ENCODE measurements around the gene GALNT2.

GALNT2 gene

DNA sequence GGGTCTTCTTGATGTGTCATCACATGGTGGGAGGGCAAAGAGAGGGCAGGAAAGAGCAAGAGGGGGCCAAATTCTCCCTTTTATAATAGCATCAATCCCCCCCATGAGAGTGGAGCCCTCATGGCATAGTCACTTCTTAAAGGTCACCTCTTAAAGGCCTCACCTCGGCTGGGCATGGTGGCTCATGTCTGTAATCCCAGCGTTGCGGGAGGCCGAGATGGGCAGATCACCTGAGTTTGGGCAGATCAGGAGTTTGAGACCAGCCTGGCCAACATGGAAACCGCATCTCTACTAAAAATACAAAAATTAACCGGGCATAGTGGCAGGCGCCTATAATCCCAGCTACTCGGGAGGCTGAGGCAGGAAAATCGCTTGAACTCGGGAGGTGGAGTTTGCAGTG lies 189.0 kb downstream of the GALNT2 start:
- DNase-seq (ENCODE audit: low read depth) = no peak
- TF ChIP-seq, protein P1, sequence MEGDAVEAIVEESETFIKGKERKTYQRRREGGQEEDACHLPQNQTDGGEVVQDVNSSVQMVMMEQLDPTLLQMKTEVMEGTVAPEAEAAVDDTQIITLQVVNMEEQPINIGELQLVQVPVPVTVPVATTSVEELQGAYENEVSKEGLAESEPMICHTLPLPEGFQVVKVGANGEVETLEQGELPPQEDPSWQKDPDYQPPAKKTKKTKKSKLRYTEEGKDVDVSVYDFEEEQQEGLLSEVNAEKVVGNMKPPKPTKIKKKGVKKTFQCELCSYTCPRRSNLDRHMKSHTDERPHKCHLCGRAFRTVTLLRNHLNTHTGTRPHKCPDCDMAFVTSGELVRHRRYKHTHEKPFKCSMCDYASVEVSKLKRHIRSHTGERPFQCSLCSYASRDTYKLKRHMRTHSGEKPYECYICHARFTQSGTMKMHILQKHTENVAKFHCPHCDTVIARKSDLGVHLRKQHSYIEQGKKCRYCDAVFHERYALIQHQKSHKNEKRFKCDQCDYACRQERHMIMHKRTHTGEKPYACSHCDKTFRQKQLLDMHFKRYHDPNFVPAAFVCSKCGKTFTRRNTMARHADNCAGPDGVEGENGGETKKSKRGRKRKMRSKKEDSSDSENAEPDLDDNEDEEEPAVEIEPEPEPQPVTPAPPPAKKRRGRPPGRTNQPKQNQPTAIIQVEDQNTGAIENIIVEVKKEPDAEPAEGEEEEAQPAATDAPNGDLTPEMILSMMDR (IDR thresholded peaks at IDR 0.05; ENCODE audit: insufficient read depth, low read depth, low read length, missing control alignments) = no peak
- H3K4me3 ChIP-seq (ENCODE audit: low read length) = no peak overlapping the region

DNA sequence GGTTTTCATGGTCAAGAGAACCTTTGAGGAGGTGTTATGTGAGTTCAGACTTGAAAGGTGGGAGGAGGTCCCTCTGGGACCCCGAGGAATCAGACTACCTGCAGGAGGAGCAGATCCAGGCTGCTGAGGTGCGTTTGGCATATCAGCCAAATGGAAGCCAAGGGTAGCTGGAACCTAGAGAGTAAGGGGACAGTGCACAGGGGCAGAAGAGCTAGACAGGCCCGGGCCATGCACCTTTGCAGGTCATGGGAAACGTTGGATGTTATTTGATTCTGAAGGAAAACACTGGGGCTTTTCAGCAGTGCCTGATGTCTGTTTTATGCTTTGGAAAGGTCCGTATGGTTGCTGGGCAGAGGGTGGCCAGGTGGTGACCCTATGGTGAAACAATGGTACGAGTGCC lies 189.9 kb downstream of the GALNT2 start:
- DNase-seq (ENCODE audit: low read depth) = no peak
- no peak overlapping the region for H3K4me3 ChIP-seq (ENCODE audit: low read length)
- TF ChIP-seq, protein P1 (IDR thresholded peaks at IDR 0.05; ENCODE audit: insufficient read depth, low read depth, low read length, missing control alignments) = no peak

DNA sequence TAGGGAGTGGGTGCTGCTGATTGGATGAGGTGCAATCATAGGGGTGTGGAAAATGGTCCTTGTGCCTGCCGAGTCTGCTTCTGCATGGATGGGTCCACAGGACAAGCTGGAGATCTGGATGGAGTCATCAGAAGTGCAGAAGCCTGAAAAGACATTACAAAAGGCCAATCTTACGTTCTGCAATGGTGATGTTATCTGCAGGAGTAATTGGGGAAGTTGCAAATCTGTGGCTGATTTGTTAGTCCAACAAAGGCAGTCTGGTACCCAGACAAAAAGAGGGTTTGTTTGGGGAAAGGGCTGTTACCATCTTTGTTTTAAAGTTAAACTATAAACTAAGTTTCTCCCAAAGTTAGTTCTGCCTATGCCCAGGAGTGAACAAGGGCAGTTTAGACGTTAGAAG lies 192.6 kb downstream of the GALNT2 start:
- TF ChIP-seq, protein P1 (IDR thresholded peaks at IDR 0.05; ENCODE audit: insufficient read depth, low read depth, low read length, missing control alignments) = no peak
- no peak overlapping the region for H3K4me3 ChIP-seq (ENCODE audit: low read length)
- DNase-seq (ENCODE audit: low read depth) = no peak

DNA sequence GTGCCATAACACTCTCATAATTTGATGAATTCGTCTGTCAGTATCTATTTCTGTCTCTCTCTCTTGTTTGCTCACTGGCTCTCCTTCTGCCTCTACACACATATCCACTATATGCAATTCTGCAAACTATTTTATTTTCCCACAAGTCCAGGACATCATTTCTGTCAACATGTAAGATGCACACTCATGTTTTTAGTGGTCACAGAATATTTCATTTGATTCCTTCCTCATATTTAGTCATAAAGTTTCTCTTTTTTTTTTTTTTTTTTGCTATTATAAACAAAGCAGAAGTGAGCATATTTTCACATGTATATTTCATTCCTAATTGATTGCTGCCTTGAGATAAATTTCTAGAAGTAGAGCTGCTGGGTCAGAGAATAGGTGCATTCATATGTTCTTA lies 193.8 kb downstream of the GALNT2 start:
- H3K4me3 ChIP-seq (ENCODE audit: low read length) = no peak overlapping the region
- no peak for DNase-seq (ENCODE audit: low read depth)
- TF ChIP-seq, protein P1 (IDR thresholded peaks at IDR 0.05; ENCODE audit: insufficient read depth, low read depth, low read length, missing control alignments) = no peak

DNA sequence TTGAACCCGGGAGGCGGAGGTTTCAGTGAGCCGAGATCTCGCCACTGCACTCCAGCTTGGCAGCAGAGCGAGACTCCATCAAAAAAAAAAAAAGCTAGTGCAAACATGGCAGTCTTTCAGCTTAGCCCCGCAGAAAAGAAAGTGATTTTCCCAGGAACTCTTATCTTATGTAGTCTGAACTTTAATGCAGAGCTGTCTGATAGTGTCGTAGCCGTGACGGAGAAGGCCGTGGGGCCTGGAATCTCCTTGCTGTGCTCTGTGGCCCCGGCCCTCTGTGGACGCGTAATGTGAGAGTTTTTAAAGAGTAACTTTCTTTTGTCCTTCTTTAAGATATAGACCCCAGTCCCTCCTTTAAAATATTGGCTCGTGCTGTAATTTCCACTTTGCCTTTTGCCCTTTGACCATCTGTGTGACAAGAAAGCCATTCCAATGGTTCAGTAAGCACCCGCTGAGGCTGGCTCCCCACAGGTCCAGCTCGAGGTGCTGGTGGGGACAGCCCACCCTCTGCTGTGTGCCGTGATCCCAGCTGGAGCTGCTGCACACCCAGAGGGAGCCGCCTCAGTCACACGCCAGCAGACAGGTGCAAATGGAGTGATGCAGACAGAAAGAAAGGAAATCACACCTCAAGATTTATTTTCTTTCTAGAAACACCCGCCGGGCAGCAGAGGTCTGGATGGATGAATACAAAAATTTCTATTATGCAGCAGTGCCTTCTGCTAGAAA lies 195.1 kb downstream of the GALNT2 start:
- H3K4me3 ChIP-seq (ENCODE audit: low read length) = no peak overlapping the region
- DNase-seq (ENCODE audit: low read depth) = no peak
- TF ChIP-seq, protein P1 (IDR thresholded peaks at IDR 0.05; ENCODE audit: insufficient read depth, low read depth, low read length, missing control alignments) = no peak

DNA sequence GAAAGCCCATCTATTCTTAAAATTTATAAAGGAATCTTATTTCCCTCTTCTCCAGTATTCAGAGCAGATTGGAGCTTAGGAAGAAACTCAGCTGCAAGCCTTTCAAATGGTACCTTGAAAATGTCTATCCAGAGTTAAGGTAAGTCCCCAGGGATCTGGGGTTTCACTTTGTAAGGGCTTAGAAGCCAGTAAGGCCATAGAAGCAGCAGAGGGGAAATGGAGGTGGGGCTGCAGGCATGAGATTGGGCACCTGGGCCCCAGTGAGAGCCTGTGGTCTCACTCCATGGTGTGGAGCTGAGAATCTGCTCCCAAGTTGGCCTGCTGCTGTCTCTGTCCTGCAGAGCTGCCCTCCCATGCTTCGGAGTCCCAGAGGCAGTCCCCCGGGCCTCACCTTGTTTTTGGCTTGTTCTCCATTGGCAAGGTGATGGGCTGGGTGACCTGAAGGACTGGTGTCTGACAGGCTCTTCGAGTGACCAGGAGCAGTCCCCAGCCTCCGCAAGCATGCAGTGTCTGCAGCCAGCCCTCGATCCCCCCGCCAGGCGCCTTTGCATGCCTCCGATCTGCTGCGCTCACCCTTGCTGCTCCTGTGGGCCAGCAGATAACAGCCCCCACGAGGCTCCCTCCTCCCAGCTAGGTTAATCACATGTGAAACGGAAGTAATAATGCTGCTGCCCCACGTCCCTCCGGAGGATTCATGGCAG lies 196.0 kb downstream of the GALNT2 start:
- H3K4me3 ChIP-seq (ENCODE audit: low read length) = no peak overlapping the region
- TF ChIP-seq, protein P1 (IDR thresholded peaks at IDR 0.05; ENCODE audit: insufficient read depth, low read depth, low read length, missing control alignments) = no peak
- no peak for DNase-seq (ENCODE audit: low read depth)

Measured in epithelial cell of esophagus (primary cell).